Measurements from ENCODE around the gene SORBS1.

DNA sequence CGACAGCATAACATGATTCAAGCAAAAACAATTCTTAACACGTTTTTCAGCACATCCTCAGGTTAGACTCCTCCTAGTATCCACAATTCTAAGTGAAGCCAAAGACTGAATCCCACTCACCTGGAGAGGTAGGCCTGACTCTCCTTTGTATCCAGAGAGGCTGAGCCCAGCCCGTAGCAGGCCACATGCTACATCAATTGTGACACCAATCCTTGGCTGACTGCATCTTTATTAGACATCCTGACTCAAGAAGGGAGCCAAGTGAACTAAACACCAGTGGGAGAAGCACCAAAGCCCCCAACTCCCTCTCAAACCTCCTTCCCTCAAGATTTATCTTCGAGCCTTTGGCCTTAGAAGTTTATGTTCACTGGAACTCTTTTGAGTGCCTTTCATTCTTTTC lies 144.9 kb downstream of the SORBS1 start:
- TF ChIP-seq, protein P1, sequence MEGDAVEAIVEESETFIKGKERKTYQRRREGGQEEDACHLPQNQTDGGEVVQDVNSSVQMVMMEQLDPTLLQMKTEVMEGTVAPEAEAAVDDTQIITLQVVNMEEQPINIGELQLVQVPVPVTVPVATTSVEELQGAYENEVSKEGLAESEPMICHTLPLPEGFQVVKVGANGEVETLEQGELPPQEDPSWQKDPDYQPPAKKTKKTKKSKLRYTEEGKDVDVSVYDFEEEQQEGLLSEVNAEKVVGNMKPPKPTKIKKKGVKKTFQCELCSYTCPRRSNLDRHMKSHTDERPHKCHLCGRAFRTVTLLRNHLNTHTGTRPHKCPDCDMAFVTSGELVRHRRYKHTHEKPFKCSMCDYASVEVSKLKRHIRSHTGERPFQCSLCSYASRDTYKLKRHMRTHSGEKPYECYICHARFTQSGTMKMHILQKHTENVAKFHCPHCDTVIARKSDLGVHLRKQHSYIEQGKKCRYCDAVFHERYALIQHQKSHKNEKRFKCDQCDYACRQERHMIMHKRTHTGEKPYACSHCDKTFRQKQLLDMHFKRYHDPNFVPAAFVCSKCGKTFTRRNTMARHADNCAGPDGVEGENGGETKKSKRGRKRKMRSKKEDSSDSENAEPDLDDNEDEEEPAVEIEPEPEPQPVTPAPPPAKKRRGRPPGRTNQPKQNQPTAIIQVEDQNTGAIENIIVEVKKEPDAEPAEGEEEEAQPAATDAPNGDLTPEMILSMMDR (conservative IDR thresholded peaks at IDR 0.05; ENCODE audit: low read depth, low read length): no peak
- TF ChIP-seq EZH2 (IDR thresholded peaks at IDR 0.05; ENCODE audit: borderline replicate concordance, low read depth, low read length, poor library complexity, severe bottlenecking): no peak

All from A673 (cell line).